ENCODE measurements around the gene METTL23.

The METTL23 gene

DNA sequence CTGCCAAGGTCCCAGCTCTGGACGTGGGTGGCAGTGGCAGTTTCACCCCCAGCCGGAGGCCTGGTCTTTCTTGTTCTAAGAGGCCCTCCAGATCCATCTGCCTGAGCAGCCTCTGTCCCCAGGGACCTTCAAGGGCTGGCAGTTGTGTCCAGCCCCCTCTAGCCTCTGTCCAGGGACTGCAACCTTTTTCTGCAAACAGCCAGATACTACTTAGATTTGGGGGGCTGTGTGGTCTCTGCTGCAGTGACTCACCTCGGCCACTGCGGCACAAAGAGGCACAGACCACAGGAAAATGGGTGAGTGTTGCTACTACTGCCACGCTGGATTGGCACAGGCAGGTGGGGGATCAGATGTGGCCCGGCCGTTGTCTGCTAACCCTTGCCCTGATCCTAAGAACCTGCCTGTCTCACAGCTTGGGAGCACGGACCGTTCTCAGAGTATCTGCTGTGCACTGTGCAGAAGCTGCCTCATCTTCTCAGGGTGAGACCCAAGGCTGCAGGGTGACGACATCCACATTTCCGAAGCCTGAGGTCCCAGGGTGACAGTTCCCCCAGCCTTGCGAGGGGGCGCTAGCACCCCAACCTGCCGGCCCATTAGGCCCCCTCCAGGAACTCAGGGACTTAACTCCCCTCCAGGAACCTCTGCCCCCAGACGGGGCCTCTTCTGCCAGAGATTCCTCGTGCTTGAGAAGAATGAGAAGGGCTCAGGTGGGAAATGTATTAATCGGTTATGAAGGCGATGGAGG lies 43.5 kb upstream of the METTL23 start:
- no peaks in the 10 kb centered on the region for H3K27me3 ChIP-seq (ENCODE audit: low read length)

GRCh38 chr17:76683921-76684745 lies 42.5 kb upstream of the METTL23 start:
- no peak overlapping the region for H3K4me3 ChIP-seq (ENCODE audit: insufficient read depth, low read length, poor library complexity, severe bottlenecking)
- no peak overlapping the region for H2AFZ ChIP-seq (ENCODE audit: low read depth, low read length, severe bottlenecking)
- no peaks in the 10 kb centered on the region for H3K79me2 ChIP-seq (ENCODE audit: insufficient read depth, low read length)
- no peak overlapping the region for H3K4me2 ChIP-seq (ENCODE audit: low read depth, low read length, poor library complexity, severe bottlenecking)
- TF ChIP-seq, protein P1, sequence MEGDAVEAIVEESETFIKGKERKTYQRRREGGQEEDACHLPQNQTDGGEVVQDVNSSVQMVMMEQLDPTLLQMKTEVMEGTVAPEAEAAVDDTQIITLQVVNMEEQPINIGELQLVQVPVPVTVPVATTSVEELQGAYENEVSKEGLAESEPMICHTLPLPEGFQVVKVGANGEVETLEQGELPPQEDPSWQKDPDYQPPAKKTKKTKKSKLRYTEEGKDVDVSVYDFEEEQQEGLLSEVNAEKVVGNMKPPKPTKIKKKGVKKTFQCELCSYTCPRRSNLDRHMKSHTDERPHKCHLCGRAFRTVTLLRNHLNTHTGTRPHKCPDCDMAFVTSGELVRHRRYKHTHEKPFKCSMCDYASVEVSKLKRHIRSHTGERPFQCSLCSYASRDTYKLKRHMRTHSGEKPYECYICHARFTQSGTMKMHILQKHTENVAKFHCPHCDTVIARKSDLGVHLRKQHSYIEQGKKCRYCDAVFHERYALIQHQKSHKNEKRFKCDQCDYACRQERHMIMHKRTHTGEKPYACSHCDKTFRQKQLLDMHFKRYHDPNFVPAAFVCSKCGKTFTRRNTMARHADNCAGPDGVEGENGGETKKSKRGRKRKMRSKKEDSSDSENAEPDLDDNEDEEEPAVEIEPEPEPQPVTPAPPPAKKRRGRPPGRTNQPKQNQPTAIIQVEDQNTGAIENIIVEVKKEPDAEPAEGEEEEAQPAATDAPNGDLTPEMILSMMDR (IDR thresholded peaks at IDR 0.05; ENCODE audit: insufficient read depth, low read length, poor library complexity, severe bottlenecking), result no peak
- no peak for TF ChIP-seq EZH2phosphoT487 (conservative IDR thresholded peaks at IDR 0.05; ENCODE audit: low read length)
- H3K9me3 ChIP-seq (ENCODE audit: insufficient read depth, low read length), result no peaks in the 10 kb centered on the region
- no peaks in the 10 kb centered on the region for H3F3A ChIP-seq (ENCODE audit: insufficient read depth)
- H3K36me3 ChIP-seq (ENCODE audit: low read length), result no peaks in the 10 kb centered on the region
- no peak overlapping the region for H3K27ac ChIP-seq (ENCODE audit: low read depth, low read length)
- H3K27me3 ChIP-seq (ENCODE audit: low read length), result no peaks in the 10 kb centered on the region
- no peaks in the 10 kb centered on the region for H3K9me2 ChIP-seq (replicated peaks; ENCODE audit: insufficient read depth, low read length)
- no peaks in the 10 kb centered on the region for H4K20me1 ChIP-seq (ENCODE audit: low read depth, low read length)
- H3K9ac ChIP-seq (ENCODE audit: low read length), result no peak overlapping the region

More for the DNA sequence above, 43.5 kb upstream of the METTL23 start:
- H2AFZ ChIP-seq (ENCODE audit: low read depth, low read length, severe bottlenecking), result no peak overlapping the region
- no peaks in the 10 kb centered on the region for H3K9me2 ChIP-seq (replicated peaks; ENCODE audit: insufficient read depth, low read length)
- TF ChIP-seq, protein P1 (IDR thresholded peaks at IDR 0.05; ENCODE audit: insufficient read depth, low read length, poor library complexity, severe bottlenecking), result peak; percentile 18
- TF ChIP-seq EZH2phosphoT487 (conservative IDR thresholded peaks at IDR 0.05; ENCODE audit: low read length), result no peak
- no peaks in the 10 kb centered on the region for H3F3A ChIP-seq (ENCODE audit: insufficient read depth)
- no peaks in the 10 kb centered on the region for H3K9me3 ChIP-seq (ENCODE audit: insufficient read depth, low read length)
- no peaks in the 10 kb centered on the region for H3K79me2 ChIP-seq (ENCODE audit: insufficient read depth, low read length)
- H3K9ac ChIP-seq (ENCODE audit: low read length), result no peak overlapping the region
- no peak overlapping the region for H3K4me3 ChIP-seq (ENCODE audit: insufficient read depth, low read length, poor library complexity, severe bottlenecking)
- no peak overlapping the region for H3K4me2 ChIP-seq (ENCODE audit: low read depth, low read length, poor library complexity, severe bottlenecking)
- H3K27ac ChIP-seq (ENCODE audit: low read depth, low read length), result no peak overlapping the region
- H3K36me3 ChIP-seq (ENCODE audit: low read length), result no peaks in the 10 kb centered on the region
- no peaks in the 10 kb centered on the region for H4K20me1 ChIP-seq (ENCODE audit: low read depth, low read length)

DNA sequence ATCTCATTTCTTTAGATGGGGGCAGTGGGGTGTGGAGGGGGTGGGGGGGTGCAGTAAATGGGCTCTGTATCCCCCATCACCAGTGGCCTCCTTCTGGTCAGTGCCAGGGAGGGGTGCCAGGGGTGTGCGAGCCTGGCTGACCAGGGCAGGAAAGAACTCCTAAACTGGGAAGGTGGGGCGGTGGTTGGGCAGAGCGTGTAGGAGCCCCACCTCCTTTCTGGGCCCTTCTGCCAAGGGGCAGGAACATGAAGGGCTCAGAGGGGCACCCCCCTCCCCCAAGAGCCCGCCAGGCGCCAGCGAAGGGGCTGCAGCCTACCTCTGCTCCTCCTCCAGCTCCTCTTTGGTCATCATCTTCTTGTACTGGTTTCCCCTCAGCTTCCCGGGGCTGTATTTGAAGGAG lies 41.9 kb upstream of the METTL23 start:
- TF ChIP-seq, protein P1 (IDR thresholded peaks at IDR 0.05; ENCODE audit: insufficient read depth, low read length, poor library complexity, severe bottlenecking), result no peak
- TF ChIP-seq EZH2phosphoT487 (conservative IDR thresholded peaks at IDR 0.05; ENCODE audit: low read length), result no peak
- Histone ChIP-seq H3K9ac (ENCODE audit: low read length) (no peak overlapping the region), H3K27me3 (ENCODE audit: low read length) (no peaks in the 10 kb centered on the region), H3K9me2 (replicated peaks; ENCODE audit: insufficient read depth, low read length) (no peaks in the 10 kb centered on the region), H2AFZ (ENCODE audit: low read depth, low read length, severe bottlenecking) (no peak overlapping the region), H4K20me1 (ENCODE audit: low read depth, low read length) (no peaks in the 10 kb centered on the region), H3F3A (ENCODE audit: insufficient read depth) (no peaks in the 10 kb centered on the region), H3K4me3 (ENCODE audit: insufficient read depth, low read length, poor library complexity, severe bottlenecking) (no peak overlapping the region), H3K27ac (ENCODE audit: low read depth, low read length) (no peak overlapping the region), H3K9me3 (ENCODE audit: insufficient read depth, low read length) (no peaks in the 10 kb centered on the region), H3K79me2 (ENCODE audit: insufficient read depth, low read length) (no peaks in the 10 kb centered on the region), H3K4me2 (ENCODE audit: low read depth, low read length, poor library complexity, severe bottlenecking) (no peak overlapping the region), H3K36me3 (ENCODE audit: low read length) (no peaks in the 10 kb centered on the region)
